DOHH2 (cell line): ENCODE data around the gene VPS35.

Experiments
- CTCF ChIP-seq: fragments of 200-600 bp; sonication (generic); IDR thresholded peaks from one replicate; pipeline ENCODE4 v1.5.1; 2014; ENCODE audit warnings: antibody characterized with exemption, mild to moderate bottlenecking, low read depth, low read length; ENCODE audit not compliant: poor library complexity, severe bottlenecking
- EZH2phosphoT487 ChIP-seq: fragments of 200-600 bp; sonication (generic); IDR thresholded peaks from 2 replicates; pipeline ENCODE4 v1.6.1; 2017; ENCODE audit warnings: borderline replicate concordance, mild to moderate bottlenecking, antibody characterized with exemption, low read length, moderate library complexity, mixed read lengths

- no peak for TF ChIP-seq CTCF
- no peak for TF ChIP-seq EZH2phosphoT487
These were observed 13.1 kb upstream of the VPS35 start for GRCh38 chr16:46702030-46702429.
